Hematopoietic multipotent progenitor cell (in vitro differentiated cells): ENCODE data around the gene GAS7. TPM values are rescaled to one million over a fixed set of nuclear protein-coding genes. Genes with fewer than 3 reads are reported as not detected.

Experiments
- DNase-seq, 3 donors: peaks; one replicate each; pipeline ENCODE4 v3.0.0-alpha.2; 2011 to 2015; ENCODE audit warnings: low read depth in 2 of 3, low spot score in 2 of 3
- total RNA-seq: library from RNA; depleted of rRNA; stranded (reverse); fragments of >200 nt; gene quantifications from one replicate; pipeline ENCODE4 v1.2.3, GENCODE V29; 2012

Gene GAS7
- total RNA-seq, 1 donor: 16.2 TPM

DNA sequence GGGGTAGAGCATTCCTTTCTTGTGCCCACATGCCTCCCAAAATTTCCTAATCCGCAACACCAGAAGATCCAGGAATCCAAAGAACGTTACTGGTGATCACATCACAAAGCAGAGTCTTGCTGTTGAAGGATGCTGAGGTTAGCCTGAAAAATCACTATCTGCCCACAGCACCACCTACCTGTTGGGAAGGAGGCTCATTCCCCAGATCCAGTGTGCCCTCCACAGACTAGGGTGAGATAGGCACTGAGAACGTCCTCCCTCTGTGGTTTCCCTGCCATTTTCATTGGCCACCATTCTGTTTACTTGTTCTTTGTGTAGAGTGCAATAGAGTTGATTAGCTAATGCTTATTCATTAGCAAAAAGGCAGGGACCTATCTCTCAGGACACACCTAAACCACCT, 323.7 kb downstream of the GAS7 start:
- no peak for DNase-seq

DNA sequence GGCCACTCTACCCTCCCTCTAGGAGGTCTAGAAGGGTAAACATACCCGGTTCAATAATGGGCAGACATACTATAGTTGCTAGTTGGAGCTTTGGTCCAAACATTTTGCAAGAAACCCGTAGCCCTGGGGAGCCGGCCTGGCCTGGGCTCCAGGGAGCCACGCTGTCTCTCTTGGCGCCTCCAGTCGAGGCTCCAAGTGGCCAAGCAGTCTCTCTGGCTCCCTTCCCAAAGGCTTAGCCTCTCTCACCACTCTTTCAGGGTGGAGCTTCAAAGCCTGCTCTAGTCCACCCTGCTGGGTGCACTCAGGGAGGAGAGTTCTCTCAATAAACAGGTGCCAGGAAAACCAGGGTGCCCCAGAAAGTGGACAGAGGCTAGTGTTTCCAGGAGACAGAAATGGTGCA, 325.6 kb downstream of the GAS7 start:
- DNase-seq: no peak

DNA sequence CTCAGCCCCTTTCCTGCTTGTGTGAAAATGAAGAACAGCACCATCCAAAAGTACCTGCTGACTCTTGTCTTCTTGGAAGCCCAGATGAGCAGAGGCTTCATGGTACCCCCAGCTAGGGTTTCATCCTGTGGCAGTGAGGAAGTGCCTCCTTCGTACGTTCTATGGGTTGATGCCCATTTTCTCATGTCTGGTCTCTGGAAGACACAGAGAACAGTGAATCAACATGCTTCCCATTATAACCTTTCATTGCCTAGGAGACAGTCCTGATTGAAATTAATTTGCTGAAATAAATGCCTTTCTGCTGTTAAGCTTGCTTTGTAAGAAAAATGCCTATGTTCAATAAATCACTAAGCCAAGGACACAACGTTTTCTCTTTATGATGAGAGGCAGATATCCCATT, 329.9 kb downstream of the GAS7 start:
- no peak for DNase-seq

DNA sequence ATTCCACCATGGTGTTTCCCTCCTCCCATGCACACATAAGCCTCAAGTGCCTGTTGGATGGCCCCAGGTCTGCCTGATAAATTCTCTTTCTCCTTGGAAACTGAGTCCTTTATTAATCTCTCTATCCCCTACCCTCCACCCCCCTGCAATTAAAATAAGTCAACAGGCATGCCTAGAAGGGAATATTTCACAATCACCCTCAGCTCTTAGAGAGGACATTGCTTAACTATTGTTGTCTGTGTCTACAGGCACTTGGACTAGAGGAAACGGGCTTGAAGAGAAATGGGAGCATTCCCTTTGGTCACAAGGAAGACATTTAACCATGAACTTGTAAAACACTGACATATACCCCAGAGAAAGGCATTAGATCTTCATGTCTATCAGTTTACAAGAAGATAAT, 332.8 kb downstream of the GAS7 start:
- DNase-seq: no peak

GRCh38 chr17:9862949-9863348, 335.5 kb downstream of the GAS7 start:
- no peak for DNase-seq

GRCh38 chr17:9862220-9862619, 336.2 kb downstream of the GAS7 start:
- no peak for DNase-seq

- DNase-seq: no peak
These were observed 337.6 kb downstream of the GAS7 start for GRCh38 chr17:9860851-9861250.

Other genes starting within 250 kb of the GAS7 start
- gene MYH13, start 174.4 kb upstream of the GAS7 start, total RNA-seq: not detected
- gene MYH8, start 223.3 kb upstream of the GAS7 start, total RNA-seq: not detected